Central memory CD4-positive, alpha-beta T cell (primary cell): Measurements from ENCODE around the gene HERC2.
"Not testable (repeated sequence)": the region's sequence is repeated elsewhere in the genome, so short reads cannot be mapped to it uniquely, and the experiment has no call there.

Experiments used
- DNase-seq: peaks from one replicate; pipeline ENCODE4 v3.0.0; 2022

Gene HERC2

DNA sequence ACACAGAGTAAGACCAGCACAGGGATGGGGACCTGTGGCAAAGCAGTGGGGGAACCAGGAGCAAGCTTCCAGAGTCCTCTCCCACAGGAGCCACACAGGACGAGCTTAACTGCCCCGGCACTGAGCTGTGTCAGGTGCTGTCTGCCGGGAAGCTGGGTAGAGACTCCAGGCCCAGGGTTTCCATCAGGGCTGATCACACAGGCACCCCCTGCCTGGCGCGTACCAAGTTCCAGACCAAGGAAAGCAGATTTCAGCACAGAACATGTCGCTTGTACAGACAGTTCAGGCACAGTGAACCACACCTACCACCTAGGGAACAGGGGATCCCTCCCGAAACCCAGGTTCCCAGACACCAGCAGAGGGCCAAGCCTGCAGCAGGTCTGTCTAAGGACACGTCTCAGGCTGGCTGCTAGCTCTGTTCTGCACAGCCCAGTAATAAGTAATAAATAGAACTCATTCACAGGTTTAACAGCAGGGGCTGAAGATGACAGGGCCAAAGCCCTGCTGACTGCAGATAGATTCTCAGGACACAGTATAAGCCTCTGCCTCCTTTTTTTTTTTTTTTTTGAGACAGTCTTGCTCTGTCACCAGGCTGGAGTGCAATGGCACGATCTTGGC lies 192.6 kb downstream of the HERC2 start:
- no peak for DNase-seq

DNA sequence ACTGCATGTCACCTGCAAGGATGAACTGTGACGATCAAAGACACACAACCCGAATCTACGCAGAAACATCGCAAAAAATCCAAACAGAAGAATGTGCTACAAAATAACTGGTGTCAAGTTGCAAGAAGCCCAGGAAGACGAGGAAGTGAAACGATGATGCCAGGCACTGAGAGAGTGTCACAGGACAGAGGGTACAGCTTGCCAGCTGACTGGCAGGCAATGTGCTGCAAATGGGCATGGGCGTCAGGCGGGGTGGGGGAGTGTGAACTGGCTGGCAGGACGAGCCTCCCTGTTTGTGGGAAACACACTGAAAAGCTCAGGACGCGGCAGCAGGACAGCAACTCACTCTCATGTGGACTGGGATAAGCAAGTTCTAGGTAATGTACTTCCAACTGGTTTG lies 193.9 kb downstream of the HERC2 start:
- DNase-seq, result no peak

DNA sequence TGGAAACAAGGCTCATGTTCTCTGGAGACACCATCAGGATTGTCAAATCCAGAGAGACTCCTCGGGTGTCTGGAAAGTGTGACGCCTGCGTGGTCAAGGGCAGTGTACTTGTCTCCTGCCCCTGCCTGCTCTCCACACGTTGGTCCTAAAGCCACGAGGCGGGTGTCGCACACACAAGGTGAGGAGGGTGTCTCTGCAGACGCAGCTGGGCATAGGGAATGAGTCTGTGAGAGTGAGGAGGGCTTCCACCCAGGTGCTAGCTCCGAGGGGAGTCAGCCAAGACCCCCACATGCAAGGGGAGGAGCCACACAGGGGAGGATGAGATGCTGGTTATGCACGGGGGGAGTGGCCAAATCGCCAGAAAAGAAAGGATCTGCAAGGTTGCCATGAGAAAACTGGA lies 194.9 kb downstream of the HERC2 start:
- DNase-seq, result no peak

DNA sequence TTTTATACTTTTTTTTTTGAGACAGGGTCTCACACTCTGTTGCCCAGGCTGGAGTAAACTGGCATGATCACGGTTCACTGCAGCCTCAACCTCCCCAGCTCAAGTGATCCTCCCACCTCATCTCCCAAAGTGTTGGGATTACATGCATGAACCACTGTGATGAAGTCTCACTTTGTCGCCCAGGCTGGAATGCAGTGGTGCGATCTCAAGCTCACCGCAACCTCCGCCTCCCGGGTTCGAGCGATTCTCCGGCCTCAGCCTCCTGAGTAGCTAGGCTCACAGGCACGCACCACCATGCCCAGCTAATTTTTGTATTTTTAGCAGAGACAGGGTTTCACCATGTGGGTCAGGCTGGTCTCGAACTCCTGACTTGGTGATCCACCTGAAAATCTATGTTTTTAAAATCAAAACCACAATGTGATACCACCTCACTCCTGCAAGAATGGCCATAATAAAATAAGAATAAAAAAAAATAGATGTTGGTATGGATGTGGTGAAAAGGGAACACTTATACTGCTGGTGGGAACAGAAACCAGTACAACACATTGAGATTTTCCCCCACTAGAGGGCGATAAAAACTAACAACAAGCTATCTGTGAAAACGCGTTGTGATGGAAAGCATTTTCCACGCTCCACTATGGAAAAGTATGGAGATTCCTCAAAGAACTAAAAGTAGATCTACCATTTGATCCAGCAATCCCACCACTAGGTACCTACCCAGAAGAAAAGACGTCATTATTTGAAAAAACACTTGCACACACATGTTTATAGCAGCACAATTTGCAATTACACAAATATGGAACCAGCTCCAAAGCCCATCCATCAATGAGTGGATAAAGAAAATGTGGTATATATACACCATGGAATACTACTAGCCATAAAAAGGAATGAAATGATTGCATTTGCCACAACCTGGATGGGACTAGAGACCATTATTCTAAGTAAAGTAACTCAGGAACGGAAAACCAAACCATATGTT lies 196.0 kb downstream of the HERC2 start:
- DNase-seq, result peak; percentile 15

DNA sequence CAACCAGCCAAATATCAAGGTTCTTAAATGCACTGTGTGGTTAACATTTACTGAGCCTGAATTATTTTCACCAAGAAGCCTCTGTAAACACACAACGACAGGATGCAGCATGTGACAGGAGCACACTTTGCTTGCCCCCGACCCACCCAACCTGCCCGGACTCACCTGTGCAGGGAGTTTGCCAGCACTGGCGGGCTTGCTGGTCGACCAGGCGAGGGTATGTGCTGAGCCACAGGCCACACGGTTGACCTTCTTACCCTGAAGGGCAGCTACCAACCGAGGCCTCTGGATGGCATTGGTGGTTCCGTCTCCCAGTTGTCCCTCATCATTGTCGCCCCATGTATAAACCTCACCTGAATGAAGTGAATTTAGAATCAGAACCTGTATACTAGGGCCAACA lies 197.1 kb downstream of the HERC2 start:
- DNase-seq, result no peak

DNA sequence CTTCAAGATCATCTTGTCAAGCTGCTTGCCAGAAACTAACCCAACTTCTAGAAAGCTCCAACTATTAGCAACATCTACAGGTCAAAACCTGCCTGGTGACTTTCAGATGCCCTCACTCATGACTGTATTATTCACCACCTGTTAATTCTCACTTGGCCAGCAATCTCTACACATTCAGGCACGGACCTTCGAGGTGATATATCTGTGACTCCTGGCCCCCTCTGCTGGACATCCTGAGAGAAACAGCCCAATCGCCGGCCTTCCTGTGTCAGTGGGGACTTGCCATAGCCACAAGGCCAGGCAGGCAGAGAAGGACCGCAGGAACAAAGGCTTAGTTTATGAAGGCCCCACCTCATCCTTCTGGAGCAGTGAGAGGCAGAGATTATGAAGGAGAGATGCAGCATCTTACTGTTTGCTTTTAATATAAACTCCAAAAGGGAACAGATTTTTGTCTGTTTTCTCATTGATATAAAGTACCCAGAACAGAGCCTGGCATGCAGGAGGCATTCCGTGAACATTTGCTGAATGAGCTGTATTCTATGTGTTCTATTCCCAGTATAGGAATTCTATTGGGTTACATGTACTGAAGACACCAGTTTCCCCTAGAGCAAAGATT lies 198.5 kb downstream of the HERC2 start:
- peak; percentile 12 for DNase-seq

DNA sequence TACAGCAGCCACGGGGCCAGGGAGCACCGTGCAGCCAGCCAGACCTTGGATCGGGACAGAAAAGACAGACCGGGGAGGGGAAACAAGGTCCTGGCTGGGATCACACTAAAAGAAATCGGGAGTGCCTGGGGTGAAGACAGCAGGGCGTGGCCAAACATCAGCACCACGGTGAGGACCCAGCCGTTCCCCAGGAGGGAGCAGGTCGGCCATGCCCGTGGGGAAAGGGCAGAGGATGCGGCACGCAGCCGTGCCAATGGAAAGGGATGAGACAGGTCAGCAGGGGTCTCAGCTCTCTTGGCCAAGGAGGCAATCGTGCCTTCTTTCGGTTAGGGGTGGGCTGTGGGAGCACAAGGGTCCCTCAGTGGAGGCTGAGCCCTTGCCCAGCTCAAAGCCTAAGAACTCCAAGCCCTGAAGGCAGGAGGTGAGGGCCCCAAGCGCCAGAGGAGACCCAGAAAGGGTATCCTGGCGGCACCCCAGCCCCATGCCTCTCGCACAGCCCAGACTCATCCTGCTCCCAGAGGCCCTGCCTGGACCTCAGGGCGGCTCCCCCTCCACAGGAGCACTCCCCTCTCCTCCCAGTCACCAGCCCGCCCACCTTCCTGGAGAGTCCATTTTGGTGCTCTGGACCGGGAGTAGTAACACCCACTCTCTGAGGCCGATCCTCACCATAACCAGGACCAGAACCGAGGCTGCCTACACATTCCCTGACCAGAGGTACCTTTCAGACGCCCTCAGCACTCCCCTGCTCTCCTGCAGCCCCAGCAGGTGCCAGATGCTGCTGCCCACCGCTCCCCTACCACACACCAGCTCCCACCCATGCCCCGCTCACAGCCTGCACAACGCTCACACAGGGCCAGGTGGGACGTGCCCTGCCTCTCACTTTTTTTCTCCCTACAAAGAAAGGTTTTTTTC lies 199.7 kb downstream of the HERC2 start:
- no peak for DNase-seq

DNA sequence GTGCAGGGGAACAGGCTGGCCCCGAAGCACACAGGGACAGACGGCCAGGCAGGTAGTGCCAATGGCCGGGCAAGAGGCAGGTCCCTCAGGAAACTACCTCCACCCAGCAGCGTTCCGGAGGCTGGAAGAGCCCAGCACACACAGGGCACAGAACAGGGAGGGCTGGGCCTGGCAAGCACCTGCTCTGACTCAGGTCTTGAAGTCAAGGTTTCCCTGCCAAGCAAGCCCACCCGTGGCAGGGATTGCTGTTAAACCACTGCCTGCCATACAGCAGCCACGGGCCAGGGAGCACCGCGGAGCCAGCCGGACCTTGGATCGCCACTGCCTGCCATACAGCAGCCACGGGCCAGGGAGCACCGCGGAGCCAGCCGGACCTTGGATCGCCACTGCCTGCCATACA lies 200.4 kb downstream of the HERC2 start:
- DNase-seq, result not testable (repeated sequence)

DNA sequence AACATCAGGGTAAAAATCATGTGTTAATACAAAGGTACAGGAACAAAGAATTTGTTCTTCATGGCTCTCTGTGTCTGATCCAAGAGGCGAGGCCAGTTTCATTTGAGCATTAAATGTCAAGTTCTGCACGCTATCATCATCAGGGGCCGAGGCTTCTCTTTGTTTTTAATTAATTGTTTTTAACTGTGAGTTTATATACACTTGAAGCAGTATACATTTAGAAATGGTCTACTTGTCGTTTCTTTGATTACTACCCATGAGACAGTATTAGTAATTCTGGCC lies 201.7 kb downstream of the HERC2 start:
- no peak for DNase-seq

DNA sequence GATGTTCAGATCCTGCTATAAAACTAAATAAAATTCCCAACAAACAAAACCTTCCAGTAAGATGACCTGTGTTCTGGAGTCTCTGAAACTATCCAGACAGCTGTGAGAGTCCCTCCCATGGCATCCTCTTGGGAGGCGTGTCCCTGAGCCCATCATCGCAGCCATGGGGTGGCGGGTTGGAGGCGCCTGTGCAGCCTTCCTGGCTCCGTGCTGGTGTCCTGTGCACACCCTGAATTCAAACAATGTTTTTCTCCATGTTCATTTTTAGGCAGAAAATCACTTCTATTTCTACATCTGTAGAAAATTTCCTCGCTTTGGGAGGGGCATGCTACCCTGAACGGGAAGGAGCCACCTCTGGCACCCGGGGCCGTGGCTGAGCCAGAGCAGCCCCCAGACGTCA lies 203.4 kb downstream of the HERC2 start:
- no peak for DNase-seq

DNA sequence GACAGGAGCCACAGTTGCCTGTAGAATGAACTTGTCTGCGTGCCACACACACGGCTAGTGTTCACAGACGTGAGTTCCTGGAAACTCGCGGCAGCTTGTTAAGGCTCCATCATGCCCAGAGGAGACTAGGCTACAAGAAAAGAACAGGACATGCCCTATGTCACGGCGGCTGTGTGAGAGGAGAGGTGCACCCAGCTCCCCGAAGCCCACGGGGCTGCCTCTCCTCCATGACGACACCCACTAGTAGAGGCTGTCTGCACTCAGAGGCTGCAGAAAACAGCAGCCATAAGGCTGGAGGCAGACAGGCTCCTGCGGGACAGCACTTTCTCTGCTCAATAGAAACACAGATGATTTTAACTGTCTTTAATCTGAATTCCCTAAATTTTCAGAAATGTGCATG lies 203.9 kb downstream of the HERC2 start:
- no peak for DNase-seq

DNA sequence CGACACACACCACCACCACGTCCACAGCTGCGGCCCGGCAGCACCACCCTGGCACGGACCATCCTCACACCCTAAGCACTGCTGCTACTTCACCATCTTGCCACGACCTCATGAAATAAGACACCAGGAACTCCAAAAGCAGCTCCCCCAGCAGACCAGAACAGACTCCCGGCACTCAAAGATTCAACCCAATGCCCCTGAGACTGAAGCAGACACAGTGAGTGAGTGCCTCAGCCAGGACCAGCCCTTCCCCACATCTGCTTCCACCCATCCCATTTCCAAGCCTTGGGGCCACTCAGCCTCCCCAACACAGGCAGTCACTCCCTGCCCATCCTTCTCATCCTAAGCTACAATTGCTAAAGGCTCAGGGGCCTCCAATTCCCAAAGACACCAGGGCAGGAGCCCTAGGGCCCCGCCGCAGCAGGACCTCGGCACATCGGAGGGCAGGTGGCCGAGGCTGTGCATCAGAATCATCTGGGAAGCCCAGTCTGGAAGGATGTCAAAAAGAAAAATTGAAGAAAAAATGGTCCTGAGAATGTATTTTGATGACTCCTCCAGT lies 204.5 kb downstream of the HERC2 start:
- DNase-seq, result no peak

DNA sequence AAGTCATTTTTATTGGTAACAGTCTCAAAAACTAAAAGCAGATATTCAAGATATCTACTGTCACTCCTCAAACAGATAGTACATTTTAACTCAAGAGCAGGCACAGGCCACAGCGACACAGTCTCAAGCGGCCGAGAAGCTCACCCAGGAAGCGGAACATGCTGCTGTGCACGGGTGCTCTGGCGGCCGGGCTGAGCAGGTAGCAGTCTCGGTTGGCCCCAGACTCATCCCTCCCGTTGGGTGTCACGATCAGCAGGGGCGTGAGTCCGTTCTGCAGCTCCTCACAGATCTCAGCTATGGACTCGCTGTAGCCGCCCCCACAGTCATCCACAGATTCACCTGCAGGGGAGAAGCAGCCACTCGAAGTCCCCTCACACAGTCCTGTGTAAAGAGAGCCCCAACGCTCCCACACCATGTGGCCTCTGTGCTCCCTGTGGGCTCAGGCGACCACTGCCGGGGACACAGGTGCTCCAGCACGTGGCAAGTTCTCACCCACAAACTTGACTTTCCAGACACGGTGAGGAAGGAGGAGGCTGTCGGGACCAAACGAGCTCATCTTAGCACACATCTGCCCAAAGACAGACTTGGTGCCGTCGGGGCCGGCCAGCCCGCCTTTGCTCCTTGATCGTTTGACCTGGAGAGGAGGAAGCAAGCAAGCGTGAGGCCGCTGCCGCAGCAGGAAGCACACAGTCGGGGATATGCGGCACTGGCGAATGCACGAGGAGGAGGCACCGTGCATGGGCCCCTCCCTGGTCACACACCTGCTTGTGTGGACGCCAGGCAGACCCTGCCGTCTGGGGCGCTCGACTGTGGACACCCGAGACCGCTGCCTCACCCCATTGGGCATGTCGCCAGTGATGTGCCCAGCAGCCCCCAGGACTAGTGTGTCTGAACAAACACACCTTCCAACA lies 205.2 kb downstream of the HERC2 start:
- no peak for DNase-seq

DNA sequence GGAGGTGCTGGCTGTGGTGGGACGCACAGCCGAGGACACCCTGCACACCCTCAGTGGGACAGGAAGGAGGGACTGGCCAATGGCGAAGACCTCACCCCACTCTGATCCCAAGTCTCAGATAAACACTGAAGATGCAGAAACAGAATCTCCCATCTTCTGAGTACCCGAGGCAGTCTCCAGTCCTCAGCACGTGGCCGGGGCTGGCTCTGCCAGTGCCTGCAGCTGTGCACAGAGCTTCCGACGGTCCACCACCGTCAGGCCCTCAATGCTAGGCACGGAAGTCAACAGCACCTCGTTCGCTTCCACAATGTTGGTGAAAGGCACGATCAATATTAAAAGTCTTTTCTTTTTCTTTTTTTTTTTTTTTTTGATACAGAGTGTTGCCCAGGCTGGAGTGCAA lies 206.1 kb downstream of the HERC2 start:
- no peak for DNase-seq

DNA sequence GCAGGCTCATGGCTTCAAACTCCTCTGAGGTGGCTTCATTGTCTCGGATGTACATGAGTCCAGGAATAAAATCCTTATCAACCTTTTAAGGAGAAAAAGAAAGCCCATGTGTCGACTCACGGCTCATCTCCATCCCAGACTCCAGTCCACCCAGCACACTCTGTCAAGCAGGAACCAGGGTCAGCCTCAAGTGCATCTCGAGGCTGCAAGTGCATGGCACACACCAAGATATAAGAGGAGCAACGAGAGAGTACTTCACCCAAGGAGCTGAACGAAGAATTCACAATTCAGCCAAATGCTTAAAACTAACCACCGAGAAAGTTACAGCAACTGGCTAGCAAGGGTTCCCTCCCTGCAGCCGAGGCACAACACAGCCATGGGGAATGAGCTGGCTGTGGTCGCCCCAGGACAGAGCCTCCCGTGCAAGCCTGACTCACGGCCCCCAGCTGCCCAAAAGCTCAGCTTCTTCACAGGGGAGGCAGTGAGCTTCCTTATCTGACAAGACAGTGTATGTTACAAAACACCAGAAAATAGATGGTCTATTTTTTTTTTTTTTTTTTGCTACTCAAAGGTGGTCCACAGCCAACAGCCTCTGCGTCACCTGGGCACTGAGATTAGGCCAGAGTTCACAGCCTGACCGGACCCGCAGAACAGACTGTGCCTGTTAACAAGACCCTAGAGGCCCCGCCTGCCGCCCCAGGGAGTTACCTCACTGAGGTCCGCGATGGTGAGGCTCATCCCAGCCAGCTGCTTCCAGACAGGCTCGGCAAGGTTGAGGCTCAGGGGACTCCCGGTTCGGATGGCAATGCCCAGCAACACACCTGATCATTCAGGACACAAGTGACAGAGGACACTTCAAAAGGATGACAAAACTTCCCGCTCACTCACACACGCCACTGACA lies 207.0 kb downstream of the HERC2 start:
- no peak for DNase-seq

DNA sequence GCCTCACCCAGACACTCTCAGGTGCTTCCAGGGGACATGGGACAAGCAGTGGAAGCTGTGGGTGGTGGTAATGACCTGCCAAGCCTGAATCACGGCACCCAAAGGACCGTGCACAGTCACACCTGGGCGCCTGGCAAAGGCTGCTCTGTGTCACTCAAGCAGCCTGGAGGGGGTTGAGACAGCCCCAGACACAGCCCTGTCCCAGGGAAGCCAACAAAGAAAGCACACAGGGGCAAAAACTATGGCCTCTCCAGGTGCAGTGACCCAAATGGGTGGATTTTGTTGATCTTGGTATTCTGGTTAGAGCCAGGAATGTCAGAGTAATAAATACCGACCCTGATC lies 207.9 kb downstream of the HERC2 start:
- DNase-seq, result no peak

DNA sequence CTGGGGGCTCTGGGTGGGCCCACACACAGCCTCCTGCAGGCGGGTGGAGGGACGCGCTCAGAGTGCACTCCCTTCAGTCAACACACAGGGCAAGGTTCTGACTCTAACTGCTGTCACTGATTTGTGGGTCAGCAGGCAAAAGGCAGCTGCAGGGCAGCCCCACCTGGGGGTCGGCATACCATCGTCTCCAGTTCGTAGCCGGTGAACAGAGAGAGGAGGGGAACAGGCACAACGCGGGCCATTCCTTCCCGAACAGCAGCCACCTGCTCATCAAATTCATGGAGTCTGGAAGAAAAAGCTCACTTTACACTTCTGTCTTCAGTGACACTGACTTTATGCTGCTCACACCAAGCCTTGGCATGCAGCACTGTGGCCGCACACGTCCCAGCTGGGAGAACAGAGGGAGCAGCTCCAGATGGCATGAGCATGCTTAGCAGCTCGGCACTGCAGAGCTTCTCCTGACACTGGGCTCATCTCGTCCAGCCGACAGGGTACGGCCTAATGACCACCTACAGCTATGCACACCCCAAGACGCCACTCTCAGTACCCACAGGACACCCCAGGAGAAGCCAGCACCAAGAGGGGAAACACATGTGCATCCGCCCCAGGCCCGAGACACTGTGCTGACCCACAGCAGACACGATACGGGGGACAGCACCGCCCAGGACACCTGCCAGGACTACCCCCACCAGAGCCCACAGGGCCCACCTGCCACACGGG lies 208.4 kb downstream of the HERC2 start:
- no peak for DNase-seq

DNA sequence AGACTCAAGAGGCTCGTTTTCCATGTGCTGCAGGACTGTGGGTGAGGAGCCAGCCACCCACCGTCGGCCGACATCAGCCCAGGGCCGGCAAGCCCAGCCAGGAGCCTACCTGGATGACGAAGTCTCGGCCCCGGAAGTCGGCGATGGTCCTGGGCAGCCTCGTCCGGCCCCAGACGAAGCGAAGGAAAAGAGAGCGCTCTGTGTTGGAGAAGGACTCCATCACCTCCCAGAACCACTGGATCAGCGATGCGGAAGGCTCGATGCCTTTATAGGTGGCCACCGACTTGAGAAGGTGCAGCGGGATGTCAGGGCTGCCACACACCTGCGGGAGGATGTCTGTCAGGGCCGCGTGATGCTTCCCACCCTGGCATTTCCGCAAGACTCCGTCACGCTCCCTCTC lies 209.0 kb downstream of the HERC2 start:
- no peak for DNase-seq

DNA sequence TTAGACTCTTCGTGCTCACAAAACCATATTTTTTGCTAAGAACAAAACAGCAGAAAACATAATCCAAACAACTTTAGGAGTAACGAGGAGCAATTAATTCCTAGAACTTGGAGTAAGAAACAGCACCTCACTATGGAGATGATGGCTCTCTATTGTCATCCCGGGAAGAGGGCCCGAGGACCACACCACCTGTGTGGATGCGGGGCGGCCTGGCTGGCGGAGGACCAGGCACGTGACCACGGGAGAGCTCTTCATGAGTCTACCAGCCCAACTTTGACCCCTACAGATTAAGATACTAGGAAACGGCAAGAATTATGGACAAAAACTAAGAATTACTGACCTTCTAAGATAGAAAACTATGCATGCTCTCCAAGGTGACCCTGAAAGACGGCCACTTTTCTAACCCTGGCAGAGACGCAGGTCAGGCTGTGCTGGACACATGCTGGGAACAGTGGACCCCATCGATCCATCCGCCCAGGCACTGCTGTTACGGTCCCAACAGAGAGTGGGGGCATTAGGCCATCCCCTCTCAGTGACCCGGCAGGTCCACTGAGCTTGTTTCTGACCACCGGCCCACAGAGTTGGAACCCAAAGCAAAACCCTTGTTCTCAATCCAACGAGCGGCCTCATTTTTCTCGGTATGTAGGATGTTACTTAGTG lies 209.7 kb downstream of the HERC2 start:
- DNase-seq, result no peak
